Measurements from ENCODE around the gene LHFPL3. TPM values are rescaled to one million over a fixed set of nuclear protein-coding genes. Genes with fewer than 3 reads are reported as not detected.

The LHFPL3 gene
- total and polyA plus RNA-seq, 9 donors: 0.04 to 0.53 (median 0.27) TPM; not detected in 4

- Histone ChIP-seq H3K4me1 (ENCODE audit: insufficient read depth) (no peaks in the 10 kb centered on the region), H3K27me3 (no peaks in the 10 kb centered on the region), H3K36me3 (no peaks in the 10 kb centered on the region), H3K9me3 (no peaks in the 10 kb centered on the region), H3K27ac (no peak overlapping the region), H3K4me3 (no peak overlapping the region)
- DNase-seq: no peak
- intact Hi-C loops (cut with DNase I): no loop called here
- TF ChIP-seq CTCF (IDR thresholded peaks at IDR 0.05): no peak
- no peak for TF ChIP-seq EP300 (IDR thresholded peaks at IDR 0.05)
- no peak for TF ChIP-seq POLR2A (IDR thresholded peaks at IDR 0.05)
- 43 to 47% (median 43%) methylated on average over 1 of the region's 1 CpG for WGBS, 3 donors
Measured at GRCh38 chr7:104604706-104605105, 276.3 kb downstream of the LHFPL3 start.

GRCh38 chr7:104621321-104621720 lies 292.9 kb downstream of the LHFPL3 start:
- Histone ChIP-seq H3K4me1 (ENCODE audit: insufficient read depth) (no peaks in the 10 kb centered on the region), H3K27ac (no peak overlapping the region), H3K9me3 (no peaks in the 10 kb centered on the region), H3K27me3 (no peaks in the 10 kb centered on the region), H3K36me3 (no peaks in the 10 kb centered on the region), H3K4me3 (no peak overlapping the region)
- intact Hi-C loops (cut with DNase I): no loop called here
- WGBS, 3 donors: 22 to 42% (median 29%) methylated on average over 3 of the region's 3 CpGs
- DNase-seq: no peak
- TF ChIP-seq EP300 (IDR thresholded peaks at IDR 0.05) (no peak), CTCF (IDR thresholded peaks at IDR 0.05) (no peak), POLR2A (IDR thresholded peaks at IDR 0.05) (no peak)

GRCh38 chr7:104625956-104626355 lies 297.6 kb downstream of the LHFPL3 start:
- no peak overlapping the region for H3K4me3 ChIP-seq
- H3K27ac ChIP-seq: no peak overlapping the region
- H3K9me3 ChIP-seq: no peaks in the 10 kb centered on the region
- no peak for DNase-seq
- intact Hi-C loops (cut with DNase I): no loop called here
- H3K4me1 ChIP-seq (ENCODE audit: insufficient read depth): no peaks in the 10 kb centered on the region
- H3K36me3 ChIP-seq: no peaks in the 10 kb centered on the region
- TF ChIP-seq EP300 (IDR thresholded peaks at IDR 0.05) (no peak), POLR2A (IDR thresholded peaks at IDR 0.05) (no peak), CTCF (IDR thresholded peaks at IDR 0.05) (no peak)
- no peaks in the 10 kb centered on the region for H3K27me3 ChIP-seq

- no peak for DNase-seq
- H3K4me1 ChIP-seq (ENCODE audit: insufficient read depth): no peaks in the 10 kb centered on the region
- no peak overlapping the region for H3K4me3 ChIP-seq
- WGBS, 3 donors: 0 to 4% (median 2%) methylated on average over 2 of the region's 2 CpGs
- H3K9me3 ChIP-seq: no peaks in the 10 kb centered on the region
- no peaks in the 10 kb centered on the region for H3K36me3 ChIP-seq
- no peak overlapping the region for H3K27ac ChIP-seq
- TF ChIP-seq EP300 (IDR thresholded peaks at IDR 0.05) (no peak), CTCF (IDR thresholded peaks at IDR 0.05) (no peak), POLR2A (IDR thresholded peaks at IDR 0.05) (no peak)
- no peaks in the 10 kb centered on the region for H3K27me3 ChIP-seq
- intact Hi-C loops (cut with DNase I): no loop called here
Measured at GRCh38 chr7:104627516-104627915, 299.1 kb downstream of the LHFPL3 start.

- Histone ChIP-seq H3K27ac (no peak overlapping the region), H3K27me3 (no peaks in the 10 kb centered on the region), H3K36me3 (no peaks in the 10 kb centered on the region), H3K9me3 (no peaks in the 10 kb centered on the region), H3K4me3 (no peak overlapping the region), H3K4me1 (ENCODE audit: insufficient read depth) (no peaks in the 10 kb centered on the region)
- intact Hi-C loops (cut with DNase I): no loop called here
- DNase-seq: no peak
- 68 to 87% (median 72%) methylated on average over 1 of the region's 1 CpG for WGBS, 3 donors
- TF ChIP-seq POLR2A (IDR thresholded peaks at IDR 0.05): no peak
- TF ChIP-seq CTCF (IDR thresholded peaks at IDR 0.05): no peak
- TF ChIP-seq EP300 (IDR thresholded peaks at IDR 0.05): no peak
Measured at GRCh38 chr7:104628017-104628416, 299.6 kb downstream of the LHFPL3 start.
